Measurements from ENCODE around the gene CDCA4.

CDCA4 gene

GRCh38 chr14:105013150-105013785 is 7.6 kb downstream of the CDCA4 start:
- H3K4me3 ChIP-seq (ENCODE audit: insufficient read depth, low read depth, low read length), result no peak overlapping the region
- 85 to 91% methylated on average over 7 to 8 of the region's 8 CpGs for WGBS, 2 experiments
- no peak overlapping the region for H3K27ac ChIP-seq (ENCODE audit: insufficient read depth, low read depth, low read length, poor library complexity, severe bottlenecking)
- peaks cover 22% of the 10 kb centered on the region for H3K4me1 ChIP-seq (ENCODE audit: control insufficient read depth, insufficient read depth, low read length)
- H3K9me3 ChIP-seq (ENCODE audit: control insufficient read depth, low read length), result no peaks in the 10 kb centered on the region
- peaks cover 24% of the 10 kb centered on the region for H3K36me3 ChIP-seq (ENCODE audit: control insufficient read depth, insufficient read depth, low read length)
- no peaks in the 10 kb centered on the region for H3K27me3 ChIP-seq (ENCODE audit: control insufficient read depth, insufficient read depth, low read length, poor library complexity, severe bottlenecking)

DNA sequence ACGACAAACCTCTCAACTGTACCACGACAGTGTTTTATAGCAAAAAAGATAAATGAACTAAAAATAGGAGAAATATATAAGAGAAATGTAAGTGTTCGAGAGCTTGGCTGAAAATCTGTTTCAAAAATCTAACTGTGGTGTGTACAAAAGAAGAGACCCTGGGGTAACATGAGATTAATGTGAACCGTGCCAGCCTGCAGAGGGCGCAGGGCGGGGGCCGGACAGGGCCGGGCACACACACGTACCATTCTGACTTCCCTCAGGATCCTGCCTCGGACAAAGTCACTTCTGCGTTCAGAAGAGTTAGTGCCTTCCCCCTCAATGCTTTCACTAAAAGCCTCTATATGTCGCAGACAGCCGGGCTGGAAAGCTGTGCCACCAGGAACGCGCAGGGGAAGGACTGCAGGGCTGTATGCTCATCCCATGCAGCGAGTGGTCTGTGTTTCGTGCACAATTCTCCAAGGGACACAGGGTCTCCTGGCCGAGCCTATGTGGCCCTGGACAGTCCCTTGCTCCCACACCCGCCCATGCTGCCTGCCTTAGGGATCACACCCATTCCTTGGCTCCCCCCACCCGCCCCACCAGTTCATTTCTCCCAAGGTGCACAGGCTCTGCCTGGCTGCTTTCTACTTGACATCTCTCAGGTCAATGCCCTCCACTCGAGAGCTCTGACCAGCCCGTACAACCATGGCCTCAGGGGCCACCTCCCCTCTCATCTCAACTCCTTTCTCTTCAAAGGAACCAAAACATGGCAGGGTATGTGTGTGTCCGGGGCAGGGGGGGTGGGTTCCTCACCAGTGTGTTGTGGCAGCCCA is 8.5 kb downstream of the CDCA4 start:
- 93% methylated on average over 23 of the region's 23 CpGs for WGBS, 2 experiments
- Histone ChIP-seq H3K4me3 (ENCODE audit: insufficient read depth, low read depth, low read length) (no peak overlapping the region), H3K9me3 (ENCODE audit: control insufficient read depth, low read length) (no peaks in the 10 kb centered on the region), H3K4me1 (ENCODE audit: control insufficient read depth, insufficient read depth, low read length) (peaks cover 22% of the 10 kb centered on the region), H3K27ac (ENCODE audit: insufficient read depth, low read depth, low read length, poor library complexity, severe bottlenecking) (no peak overlapping the region), H3K27me3 (ENCODE audit: control insufficient read depth, insufficient read depth, low read length, poor library complexity, severe bottlenecking) (no peaks in the 10 kb centered on the region), H3K36me3 (ENCODE audit: control insufficient read depth, insufficient read depth, low read length) (peaks cover 24% of the 10 kb centered on the region)

GRCh38 chr14:105011312-105011990 is 9.4 kb downstream of the CDCA4 start:
- no peak overlapping the region for H3K27ac ChIP-seq (ENCODE audit: insufficient read depth, low read depth, low read length, poor library complexity, severe bottlenecking)
- no peaks in the 10 kb centered on the region for H3K27me3 ChIP-seq (ENCODE audit: control insufficient read depth, insufficient read depth, low read length, poor library complexity, severe bottlenecking)
- peaks cover 19% of the 10 kb centered on the region for H3K4me1 ChIP-seq (ENCODE audit: control insufficient read depth, insufficient read depth, low read length)
- no peak overlapping the region for H3K4me3 ChIP-seq (ENCODE audit: insufficient read depth, low read depth, low read length)
- H3K36me3 ChIP-seq (ENCODE audit: control insufficient read depth, insufficient read depth, low read length), result peaks cover 19% of the 10 kb centered on the region
- WGBS, 2 experiments, result 95% methylated on average over 29 of the region's 29 CpGs
- H3K9me3 ChIP-seq (ENCODE audit: control insufficient read depth, low read length), result no peaks in the 10 kb centered on the region

DNA sequence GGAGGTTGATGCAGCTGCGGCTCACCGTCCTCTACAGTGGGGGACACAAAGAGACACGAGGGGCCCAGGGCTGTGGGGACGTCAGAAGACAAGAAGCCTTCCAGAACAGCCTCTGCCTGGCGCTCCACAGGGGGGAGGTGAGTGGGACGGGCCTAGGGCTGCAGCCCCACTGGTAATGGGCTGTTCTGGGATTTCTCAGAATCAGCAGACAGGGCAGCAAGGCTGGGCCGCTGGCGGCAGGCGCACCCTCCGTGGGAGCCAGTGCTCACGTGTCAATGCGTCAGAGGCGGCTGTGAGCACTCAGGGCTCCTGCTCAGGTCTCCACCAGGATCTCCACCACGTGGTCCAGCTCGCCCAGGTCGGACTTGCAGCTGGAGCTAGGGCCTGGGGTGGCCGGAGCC is 10.0 kb downstream of the CDCA4 start:
- H3K9me3 ChIP-seq (ENCODE audit: control insufficient read depth, low read length), result no peaks in the 10 kb centered on the region
- H3K4me3 ChIP-seq (ENCODE audit: insufficient read depth, low read depth, low read length), result no peak overlapping the region
- 88 to 89% methylated on average over 17 of the region's 17 CpGs for WGBS, 2 experiments
- H3K36me3 ChIP-seq (ENCODE audit: control insufficient read depth, insufficient read depth, low read length), result peaks cover 18% of the 10 kb centered on the region
- H3K27ac ChIP-seq (ENCODE audit: insufficient read depth, low read depth, low read length, poor library complexity, severe bottlenecking), result no peak overlapping the region
- H3K27me3 ChIP-seq (ENCODE audit: control insufficient read depth, insufficient read depth, low read length, poor library complexity, severe bottlenecking), result no peaks in the 10 kb centered on the region
- peaks cover 16% of the 10 kb centered on the region for H3K4me1 ChIP-seq (ENCODE audit: control insufficient read depth, insufficient read depth, low read length)

GRCh38 chr14:105010106-105010505 is 10.8 kb downstream of the CDCA4 start:
- H3K36me3 ChIP-seq (ENCODE audit: control insufficient read depth, insufficient read depth, low read length), result peaks cover 18% of the 10 kb centered on the region
- H3K27ac ChIP-seq (ENCODE audit: insufficient read depth, low read depth, low read length, poor library complexity, severe bottlenecking), result no peak overlapping the region
- no peak overlapping the region for H3K4me3 ChIP-seq (ENCODE audit: insufficient read depth, low read depth, low read length)
- WGBS, 2 experiments, result 94 to 96% methylated on average over 4 of the region's 4 CpGs
- peaks cover 12% of the 10 kb centered on the region for H3K4me1 ChIP-seq (ENCODE audit: control insufficient read depth, insufficient read depth, low read length)
- no peaks in the 10 kb centered on the region for H3K27me3 ChIP-seq (ENCODE audit: control insufficient read depth, insufficient read depth, low read length, poor library complexity, severe bottlenecking)
- H3K9me3 ChIP-seq (ENCODE audit: control insufficient read depth, low read length), result no peaks in the 10 kb centered on the region

- H3K4me1 ChIP-seq (ENCODE audit: control insufficient read depth, insufficient read depth, low read length), result no peaks in the 10 kb centered on the region
- no peak overlapping the region for H3K4me3 ChIP-seq (ENCODE audit: insufficient read depth, low read depth, low read length)
- no peak overlapping the region for H3K27ac ChIP-seq (ENCODE audit: insufficient read depth, low read depth, low read length, poor library complexity, severe bottlenecking)
- H3K27me3 ChIP-seq (ENCODE audit: control insufficient read depth, insufficient read depth, low read length, poor library complexity, severe bottlenecking), result no peaks in the 10 kb centered on the region
- no peaks in the 10 kb centered on the region for H3K9me3 ChIP-seq (ENCODE audit: control insufficient read depth, low read length)
- peaks cover 18% of the 10 kb centered on the region for H3K36me3 ChIP-seq (ENCODE audit: control insufficient read depth, insufficient read depth, low read length)
- WGBS, 2 experiments, result 94 to 96% methylated on average over 19 of the region's 19 CpGs
These were observed 13.2 kb downstream of the CDCA4 start for GRCh38 chr14:105007593-105008264.

GRCh38 chr14:105006831-105007592 is 13.9 kb downstream of the CDCA4 start:
- no peak overlapping the region for H3K27ac ChIP-seq (ENCODE audit: insufficient read depth, low read depth, low read length, poor library complexity, severe bottlenecking)
- H3K36me3 ChIP-seq (ENCODE audit: control insufficient read depth, insufficient read depth, low read length), result peaks cover 18% of the 10 kb centered on the region
- H3K9me3 ChIP-seq (ENCODE audit: control insufficient read depth, low read length), result no peaks in the 10 kb centered on the region
- no peaks in the 10 kb centered on the region for H3K27me3 ChIP-seq (ENCODE audit: control insufficient read depth, insufficient read depth, low read length, poor library complexity, severe bottlenecking)
- no peaks in the 10 kb centered on the region for H3K4me1 ChIP-seq (ENCODE audit: control insufficient read depth, insufficient read depth, low read length)
- no peak overlapping the region for H3K4me3 ChIP-seq (ENCODE audit: insufficient read depth, low read depth, low read length)
- 86 to 87% methylated on average over 21 of the region's 21 CpGs for WGBS, 2 experiments

- peaks cover 11% of the 10 kb centered on the region for H3K36me3 ChIP-seq (ENCODE audit: control insufficient read depth, insufficient read depth, low read length)
- 95 to 96% methylated on average over 21 of the region's 21 CpGs for WGBS, 2 experiments
- H3K27me3 ChIP-seq (ENCODE audit: control insufficient read depth, insufficient read depth, low read length, poor library complexity, severe bottlenecking), result no peaks in the 10 kb centered on the region
- no peak overlapping the region for H3K4me3 ChIP-seq (ENCODE audit: insufficient read depth, low read depth, low read length)
- no peaks in the 10 kb centered on the region for H3K4me1 ChIP-seq (ENCODE audit: control insufficient read depth, insufficient read depth, low read length)
- H3K9me3 ChIP-seq (ENCODE audit: control insufficient read depth, low read length), result no peaks in the 10 kb centered on the region
- H3K27ac ChIP-seq (ENCODE audit: insufficient read depth, low read depth, low read length, poor library complexity, severe bottlenecking), result no peak overlapping the region
These were observed 14.7 kb downstream of the CDCA4 start for GRCh38 chr14:105005929-105006830.
